ENCODE results near the gene TTC7B. TPM values are rescaled to one million over a fixed set of nuclear protein-coding genes. Genes with fewer than 3 reads are reported as not detected.

TTC7B gene
- total RNA-seq, 1 donor from 2014 or later: 40.4 TPM

DNA sequence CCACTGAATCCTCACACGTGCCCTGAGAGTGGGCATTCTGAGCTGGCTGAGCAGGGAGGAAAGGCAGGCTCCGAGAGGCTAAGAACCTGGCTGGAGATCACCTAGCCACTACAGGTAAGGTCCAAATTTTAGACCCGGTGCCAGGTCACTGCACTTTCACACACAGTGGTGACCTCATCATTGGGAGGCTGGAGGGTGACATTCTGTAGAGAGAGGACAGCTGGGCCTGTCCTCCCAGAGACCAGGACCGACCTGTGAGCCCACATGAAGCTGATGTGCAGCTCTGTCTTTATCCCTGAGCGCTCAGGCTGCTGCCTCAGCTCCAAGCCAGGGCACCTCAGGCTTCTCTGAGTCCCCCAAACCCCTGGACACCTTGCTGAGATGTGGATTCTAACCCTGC lies 4.1 kb downstream of the TTC7B start:
- DNase-seq (ENCODE audit: extremely low spot score, unreplicated experiment): no peak
- H3K36me3 Mint-ChIP-seq: no peaks in the 10 kb centered on the region
- peaks cover 49% of the 10 kb centered on the region for H3K4me1 Mint-ChIP-seq (ENCODE audit: unreplicated experiment)
- no peak overlapping the region for H3K27ac Mint-ChIP-seq
- TF ChIP-seq, protein P1, sequence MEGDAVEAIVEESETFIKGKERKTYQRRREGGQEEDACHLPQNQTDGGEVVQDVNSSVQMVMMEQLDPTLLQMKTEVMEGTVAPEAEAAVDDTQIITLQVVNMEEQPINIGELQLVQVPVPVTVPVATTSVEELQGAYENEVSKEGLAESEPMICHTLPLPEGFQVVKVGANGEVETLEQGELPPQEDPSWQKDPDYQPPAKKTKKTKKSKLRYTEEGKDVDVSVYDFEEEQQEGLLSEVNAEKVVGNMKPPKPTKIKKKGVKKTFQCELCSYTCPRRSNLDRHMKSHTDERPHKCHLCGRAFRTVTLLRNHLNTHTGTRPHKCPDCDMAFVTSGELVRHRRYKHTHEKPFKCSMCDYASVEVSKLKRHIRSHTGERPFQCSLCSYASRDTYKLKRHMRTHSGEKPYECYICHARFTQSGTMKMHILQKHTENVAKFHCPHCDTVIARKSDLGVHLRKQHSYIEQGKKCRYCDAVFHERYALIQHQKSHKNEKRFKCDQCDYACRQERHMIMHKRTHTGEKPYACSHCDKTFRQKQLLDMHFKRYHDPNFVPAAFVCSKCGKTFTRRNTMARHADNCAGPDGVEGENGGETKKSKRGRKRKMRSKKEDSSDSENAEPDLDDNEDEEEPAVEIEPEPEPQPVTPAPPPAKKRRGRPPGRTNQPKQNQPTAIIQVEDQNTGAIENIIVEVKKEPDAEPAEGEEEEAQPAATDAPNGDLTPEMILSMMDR (conservative IDR thresholded peaks at IDR 0.05): no peak
- H3K27me3 Mint-ChIP-seq: no peaks in the 10 kb centered on the region
- H3K9me3 Mint-ChIP-seq: no peaks in the 10 kb centered on the region
- H3K4me3 Mint-ChIP-seq: no peak overlapping the region

DNA sequence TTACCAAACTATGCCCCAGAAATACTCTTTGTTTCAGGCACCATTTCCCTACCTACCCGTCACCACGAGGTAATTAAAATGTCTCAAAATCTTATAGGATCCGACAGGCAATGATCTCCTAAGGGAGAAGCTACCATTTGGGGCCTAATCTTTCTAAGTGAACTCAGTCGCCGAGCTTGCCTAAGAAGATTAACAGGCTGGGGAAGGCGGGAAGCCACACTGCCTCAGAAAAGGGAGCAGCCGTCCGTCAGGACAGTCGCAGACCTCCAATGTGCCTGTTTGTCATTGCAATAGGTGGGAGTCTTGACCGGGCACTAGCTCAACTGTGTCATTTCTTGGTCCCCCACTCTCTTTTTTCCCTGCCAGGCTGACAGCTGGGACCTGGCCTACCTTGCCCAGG lies 4.6 kb downstream of the TTC7B start:
- no peaks in the 10 kb centered on the region for H3K36me3 Mint-ChIP-seq
- peaks cover 52% of the 10 kb centered on the region for H3K4me1 Mint-ChIP-seq (ENCODE audit: unreplicated experiment)
- H3K4me3 Mint-ChIP-seq: no peak overlapping the region
- no peaks in the 10 kb centered on the region for H3K9me3 Mint-ChIP-seq
- no peak overlapping the region for H3K27ac Mint-ChIP-seq
- TF ChIP-seq, protein P1 (conservative IDR thresholded peaks at IDR 0.05): no peak
- DNase-seq (ENCODE audit: extremely low spot score, unreplicated experiment): no peak
- no peaks in the 10 kb centered on the region for H3K27me3 Mint-ChIP-seq

DNA sequence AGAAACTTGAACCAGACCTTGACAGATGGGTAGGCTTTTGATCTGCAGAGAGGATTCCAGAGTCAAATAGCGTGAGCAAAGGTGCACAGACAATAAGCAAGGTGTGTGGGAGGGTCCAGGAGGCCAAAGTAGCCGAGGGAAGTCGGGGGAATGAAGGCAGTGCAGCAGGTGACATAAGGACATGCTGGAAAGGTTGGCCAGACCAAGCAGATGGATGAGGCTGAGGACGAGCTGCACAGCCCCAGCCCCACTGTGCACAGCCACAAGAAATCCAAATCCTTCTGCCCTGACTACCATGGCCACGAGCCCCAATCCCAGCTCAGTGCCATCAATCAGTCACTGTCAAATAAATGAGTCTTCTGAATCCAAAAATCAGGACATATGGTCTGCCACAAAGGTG lies 5.4 kb downstream of the TTC7B start:
- DNase-seq (ENCODE audit: extremely low spot score, unreplicated experiment): no peak
- H3K9me3 Mint-ChIP-seq: no peaks in the 10 kb centered on the region
- peak overlapping the region; percentile 14 for H3K27ac Mint-ChIP-seq
- H3K27me3 Mint-ChIP-seq: no peaks in the 10 kb centered on the region
- peaks cover 58% of the 10 kb centered on the region for H3K4me1 Mint-ChIP-seq (ENCODE audit: unreplicated experiment)
- H3K4me3 Mint-ChIP-seq: no peak overlapping the region
- TF ChIP-seq, protein P1 (conservative IDR thresholded peaks at IDR 0.05): no peak
- H3K36me3 Mint-ChIP-seq: no peaks in the 10 kb centered on the region

DNA sequence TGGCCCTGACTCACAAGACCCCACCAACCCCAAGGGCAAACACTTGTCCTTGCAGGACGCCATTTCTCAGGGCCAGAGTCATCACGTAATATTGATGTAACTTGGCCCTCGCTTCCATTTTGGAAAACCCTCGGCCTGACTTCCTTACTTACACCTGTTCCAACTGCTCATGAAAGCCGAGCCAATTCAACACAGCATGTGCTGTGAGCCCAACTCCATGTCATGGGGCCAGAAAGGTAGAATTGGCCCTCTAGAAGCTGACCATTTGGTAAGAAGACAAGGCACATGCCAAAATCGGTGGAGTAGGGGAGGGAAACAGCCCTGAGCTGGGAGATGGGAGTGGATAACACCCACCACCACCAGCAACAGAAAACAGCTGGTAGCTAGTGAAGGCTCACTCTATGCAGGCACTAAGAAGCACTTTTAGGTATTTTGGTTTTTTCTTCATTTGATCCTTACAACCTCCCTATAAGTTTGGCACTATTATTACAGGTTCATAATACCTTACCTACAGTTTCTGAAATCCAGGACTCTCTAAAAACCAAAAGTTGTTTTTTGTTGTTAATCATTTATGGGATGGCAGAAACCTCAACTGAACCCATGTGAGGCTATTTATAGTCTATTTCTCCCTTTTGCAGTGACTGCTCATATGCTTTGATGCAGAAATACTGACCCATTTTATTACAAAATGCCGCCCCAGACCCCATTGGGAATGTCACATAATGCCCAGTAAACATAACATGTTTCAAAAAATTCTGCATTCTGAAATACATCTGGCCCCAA lies 6.5 kb downstream of the TTC7B start:
- H3K9me3 Mint-ChIP-seq: no peaks in the 10 kb centered on the region
- no peak overlapping the region for H3K4me3 Mint-ChIP-seq
- no peak for DNase-seq (ENCODE audit: extremely low spot score, unreplicated experiment)
- TF ChIP-seq, protein P1 (conservative IDR thresholded peaks at IDR 0.05): no peak
- no peak overlapping the region for H3K27ac Mint-ChIP-seq
- peaks cover 49% of the 10 kb centered on the region for H3K4me1 Mint-ChIP-seq (ENCODE audit: unreplicated experiment)
- H3K27me3 Mint-ChIP-seq: no peaks in the 10 kb centered on the region
- H3K36me3 Mint-ChIP-seq: no peaks in the 10 kb centered on the region

DNA sequence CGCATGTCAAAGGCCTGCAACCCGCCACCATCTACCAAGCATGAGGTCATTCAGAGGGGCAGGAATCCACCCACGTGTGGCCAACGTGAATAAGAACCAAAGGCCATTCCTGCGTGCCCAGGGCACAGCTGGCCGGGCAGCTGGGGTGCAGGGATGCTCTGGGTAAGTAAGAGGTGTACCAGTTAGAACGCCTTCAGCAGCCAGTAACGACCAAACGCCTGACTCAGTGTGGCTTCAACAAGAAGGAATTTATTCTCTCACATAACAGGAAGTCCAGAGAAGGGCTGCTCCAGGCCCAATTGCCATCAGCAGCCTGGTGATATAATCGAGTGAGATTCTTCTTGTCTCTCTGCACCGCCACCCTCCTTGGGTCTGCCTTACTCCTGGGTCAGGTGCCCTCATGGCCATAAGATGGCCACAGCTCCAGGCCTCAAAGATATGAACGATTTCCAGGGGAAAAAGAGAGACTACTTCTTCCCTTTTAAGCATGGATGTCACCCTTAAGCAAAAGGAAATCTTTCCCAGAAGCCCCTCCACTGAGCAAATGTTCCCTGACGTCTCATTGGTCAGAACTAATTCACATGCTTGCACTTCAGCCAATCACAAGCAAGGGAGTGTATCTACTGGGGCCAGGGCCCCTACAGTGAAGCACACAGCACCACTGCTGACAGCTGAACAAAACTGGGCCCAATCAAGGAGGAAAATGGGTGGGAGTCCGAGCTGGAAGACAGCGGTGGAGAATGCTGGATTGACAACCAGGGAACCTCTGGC lies 7.3 kb downstream of the TTC7B start:
- H3K27ac Mint-ChIP-seq: no peak overlapping the region
- DNase-seq (ENCODE audit: extremely low spot score, unreplicated experiment): no peak
- no peak overlapping the region for H3K4me3 Mint-ChIP-seq
- H3K36me3 Mint-ChIP-seq: no peaks in the 10 kb centered on the region
- peaks cover 42% of the 10 kb centered on the region for H3K4me1 Mint-ChIP-seq (ENCODE audit: unreplicated experiment)
- no peaks in the 10 kb centered on the region for H3K27me3 Mint-ChIP-seq
- TF ChIP-seq, protein P1 (conservative IDR thresholded peaks at IDR 0.05): no peak
- no peaks in the 10 kb centered on the region for H3K9me3 Mint-ChIP-seq

All from type B pancreatic cell (in vitro differentiated cells).